ENCODE measurements around the gene SPDYE2. TPM values are rescaled to one million over a fixed set of nuclear protein-coding genes. Genes with fewer than 3 reads are reported as not detected.
"Not testable (repeated sequence)": the region's sequence is repeated elsewhere in the genome, so short reads cannot be mapped to it uniquely, and the experiment has no call there.

Gene SPDYE2
- total and polyA plus RNA-seq, 4 experiments from 2014 or later, result 0.20 to 1.7 (median 0.28) TPM; not detected in 1

DNA sequence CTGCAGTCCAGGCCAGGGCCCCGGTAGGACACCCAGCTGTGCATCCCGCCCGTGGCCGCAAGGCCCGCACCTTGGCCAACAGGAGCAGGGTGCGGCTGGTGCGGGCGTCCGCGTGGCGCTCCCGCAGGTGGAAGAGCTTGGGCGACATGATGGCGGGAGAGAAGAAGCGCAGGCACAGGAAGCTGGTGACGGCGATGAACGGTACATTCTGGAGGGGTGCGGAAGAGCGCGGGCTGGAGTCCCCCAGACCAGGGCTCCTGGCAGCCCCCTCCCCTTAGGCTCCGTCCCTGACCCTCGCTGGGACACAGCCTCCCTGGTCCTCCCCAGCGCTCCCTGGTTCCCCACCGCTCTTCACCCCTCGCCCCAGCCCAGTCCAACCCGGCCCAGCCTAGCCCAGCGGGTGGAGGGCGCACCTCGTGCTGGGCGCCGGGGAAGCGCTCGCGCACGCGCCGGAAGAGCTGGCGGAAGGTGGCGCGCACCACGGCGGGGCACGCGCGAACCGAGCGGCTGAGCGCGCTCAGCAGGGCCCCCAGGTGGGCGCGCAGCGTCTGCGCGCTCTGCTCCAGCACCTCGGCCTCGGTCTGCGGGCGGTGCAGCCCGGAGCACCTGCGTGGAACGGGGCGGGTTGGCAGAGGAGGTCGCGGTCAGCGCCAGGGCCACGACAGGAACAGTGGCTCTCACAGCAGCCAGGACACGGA, 42.8 kb downstream of the SPDYE2 start:
- H3K27ac ChIP-seq (ENCODE audit: low read depth, low read length); CTCF ChIA-PET (ENCODE audit: partially characterized antibody); H3K9me3 Mint-ChIP-seq; H3K27ac Mint-ChIP-seq; H3K4me3 ChIP-seq (ENCODE audit: low read length in 2 of 2); H3K9me3 ChIP-seq (ENCODE audit: control insufficient read depth in 1 of 2, low read length in 2 of 2); POLR2A ChIA-PET (ENCODE audit: partially characterized antibody); H3K27me3 ChIP-seq (ENCODE audit: insufficient read depth, low read length); DNase-seq; H3K4me1 ChIP-seq (ENCODE audit: insufficient read depth, low read length); H3K4me3 Mint-ChIP-seq; intact Hi-C loops (cut with micrococcal nuclease); H3K4me1 Mint-ChIP-seq; H3K27me3 Mint-ChIP-seq; H3K36me3 Mint-ChIP-seq; H3K36me3 ChIP-seq (ENCODE audit: insufficient read depth, low read length): not testable (repeated sequence)

GRCh38 chr7:102596036-102596435, 45.0 kb downstream of the SPDYE2 start:
- H3K27me3 ChIP-seq (ENCODE audit: insufficient read depth, low read length); H3K4me3 Mint-ChIP-seq; CTCF ChIA-PET (ENCODE audit: partially characterized antibody): not testable (repeated sequence)

GRCh38 chr7:102599699-102600098, 48.7 kb downstream of the SPDYE2 start:
- H3K4me1 Mint-ChIP-seq; DNase-seq; H3K27me3 ChIP-seq (ENCODE audit: insufficient read depth, low read length); H3K27ac Mint-ChIP-seq; POLR2A ChIA-PET (ENCODE audit: partially characterized antibody); H3K27ac ChIP-seq (ENCODE audit: low read depth, low read length); H3K9me3 Mint-ChIP-seq; H3K9me3 ChIP-seq (ENCODE audit: control insufficient read depth in 1 of 2, low read length in 2 of 2); H3K36me3 Mint-ChIP-seq; CTCF ChIA-PET (ENCODE audit: partially characterized antibody); H3K4me3 Mint-ChIP-seq; H3K36me3 ChIP-seq (ENCODE audit: insufficient read depth, low read length); H3K4me1 ChIP-seq (ENCODE audit: insufficient read depth, low read length); intact Hi-C loops (cut with micrococcal nuclease); H3K4me3 ChIP-seq (ENCODE audit: low read length in 2 of 2); H3K27me3 Mint-ChIP-seq: not testable (repeated sequence)

More at GRCh38 chr7:102596036-102596435, 45.0 kb downstream of the SPDYE2 start:
- H3K36me3 Mint-ChIP-seq; H3K27ac Mint-ChIP-seq; H3K9me3 ChIP-seq (ENCODE audit: control insufficient read depth in 1 of 2, low read length in 2 of 2); H3K9me3 Mint-ChIP-seq; DNase-seq; H3K4me1 Mint-ChIP-seq; H3K27me3 Mint-ChIP-seq; H3K27ac ChIP-seq (ENCODE audit: low read depth, low read length); POLR2A ChIA-PET (ENCODE audit: partially characterized antibody); H3K4me3 ChIP-seq (ENCODE audit: low read length in 2 of 2); H3K36me3 ChIP-seq (ENCODE audit: insufficient read depth, low read length); H3K4me1 ChIP-seq (ENCODE audit: insufficient read depth, low read length); intact Hi-C loops (cut with micrococcal nuclease): not testable (repeated sequence)

- intact Hi-C loops (cut with micrococcal nuclease); DNase-seq; POLR2A ChIA-PET (ENCODE audit: partially characterized antibody); H3K4me1 ChIP-seq (ENCODE audit: insufficient read depth, low read length); CTCF ChIA-PET (ENCODE audit: partially characterized antibody); H3K27ac Mint-ChIP-seq; H3K4me3 ChIP-seq (ENCODE audit: low read length in 2 of 2); H3K27ac ChIP-seq (ENCODE audit: low read depth, low read length); H3K9me3 ChIP-seq (ENCODE audit: control insufficient read depth in 1 of 2, low read length in 2 of 2); H3K27me3 ChIP-seq (ENCODE audit: insufficient read depth, low read length); H3K4me1 Mint-ChIP-seq; H3K4me3 Mint-ChIP-seq; H3K36me3 ChIP-seq (ENCODE audit: insufficient read depth, low read length); H3K27me3 Mint-ChIP-seq; H3K36me3 Mint-ChIP-seq; H3K9me3 Mint-ChIP-seq: not testable (repeated sequence)
These were observed 51.3 kb downstream of the SPDYE2 start for GRCh38 chr7:102602317-102602716.

DNA sequence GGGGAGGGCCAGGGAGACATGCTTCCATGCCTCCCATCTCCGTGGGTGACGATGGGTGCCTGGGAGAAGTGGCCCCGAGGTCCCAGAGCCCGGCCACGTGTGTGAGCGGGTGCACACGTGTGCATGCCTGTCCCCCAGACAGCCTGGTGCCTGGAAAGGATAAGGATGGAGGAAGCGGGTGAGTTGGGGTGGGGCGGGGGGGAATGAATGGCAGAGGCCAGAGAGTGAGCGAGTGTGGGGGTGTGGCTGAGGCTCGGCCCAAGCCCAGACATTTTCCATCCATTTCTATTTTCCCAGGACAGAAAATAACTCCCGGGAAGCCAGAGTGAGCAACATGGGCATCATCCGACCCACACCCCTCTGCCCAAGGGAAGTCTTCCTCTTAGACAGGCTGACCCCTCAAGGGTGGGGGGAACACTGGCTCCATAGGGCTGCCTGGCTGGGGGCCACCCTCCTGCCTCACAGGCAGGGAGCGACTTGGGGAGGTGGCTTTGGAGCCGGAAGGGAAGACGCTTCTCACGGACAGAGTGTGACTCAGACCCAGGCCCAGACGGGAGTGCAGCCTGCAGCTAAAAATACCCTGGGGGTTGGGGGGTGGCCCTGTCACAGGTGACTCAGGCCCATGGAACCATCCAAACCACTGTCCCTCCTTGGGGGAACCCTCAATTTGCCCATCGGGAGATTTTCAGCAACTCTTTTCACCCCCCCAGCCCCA, 53.6 kb downstream of the SPDYE2 start:
- H3K36me3 Mint-ChIP-seq; H3K4me1 Mint-ChIP-seq; H3K4me3 ChIP-seq (ENCODE audit: low read length in 2 of 2); DNase-seq; H3K27me3 Mint-ChIP-seq; intact Hi-C loops (cut with micrococcal nuclease); H3K27ac Mint-ChIP-seq; H3K4me1 ChIP-seq (ENCODE audit: insufficient read depth, low read length); H3K9me3 ChIP-seq (ENCODE audit: control insufficient read depth in 1 of 2, low read length in 2 of 2); H3K9me3 Mint-ChIP-seq; CTCF ChIA-PET (ENCODE audit: partially characterized antibody); H3K4me3 Mint-ChIP-seq; H3K27ac ChIP-seq (ENCODE audit: low read depth, low read length); H3K27me3 ChIP-seq (ENCODE audit: insufficient read depth, low read length); POLR2A ChIA-PET (ENCODE audit: partially characterized antibody); H3K36me3 ChIP-seq (ENCODE audit: insufficient read depth, low read length): not testable (repeated sequence)

GRCh38 chr7:102606848-102607247, 55.8 kb downstream of the SPDYE2 start:
- H3K27me3 Mint-ChIP-seq; H3K4me1 Mint-ChIP-seq; POLR2A ChIA-PET (ENCODE audit: partially characterized antibody); H3K9me3 Mint-ChIP-seq; H3K36me3 ChIP-seq (ENCODE audit: insufficient read depth, low read length); H3K4me3 ChIP-seq (ENCODE audit: low read length in 2 of 2); H3K4me3 Mint-ChIP-seq; H3K4me1 ChIP-seq (ENCODE audit: insufficient read depth, low read length); DNase-seq; intact Hi-C loops (cut with micrococcal nuclease); CTCF ChIA-PET (ENCODE audit: partially characterized antibody); H3K27ac Mint-ChIP-seq; H3K27me3 ChIP-seq (ENCODE audit: insufficient read depth, low read length); H3K27ac ChIP-seq (ENCODE audit: low read depth, low read length); H3K36me3 Mint-ChIP-seq; H3K9me3 ChIP-seq (ENCODE audit: control insufficient read depth in 1 of 2, low read length in 2 of 2): not testable (repeated sequence)

- H3K4me3 Mint-ChIP-seq; H3K4me1 ChIP-seq (ENCODE audit: insufficient read depth, low read length); H3K9me3 Mint-ChIP-seq; CTCF ChIA-PET (ENCODE audit: partially characterized antibody); DNase-seq; H3K4me3 ChIP-seq (ENCODE audit: low read length in 2 of 2); POLR2A ChIA-PET (ENCODE audit: partially characterized antibody); H3K27me3 ChIP-seq (ENCODE audit: insufficient read depth, low read length); H3K9me3 ChIP-seq (ENCODE audit: control insufficient read depth in 1 of 2, low read length in 2 of 2); H3K27me3 Mint-ChIP-seq; H3K36me3 ChIP-seq (ENCODE audit: insufficient read depth, low read length); H3K36me3 Mint-ChIP-seq; H3K27ac ChIP-seq (ENCODE audit: low read depth, low read length); H3K27ac Mint-ChIP-seq; H3K4me1 Mint-ChIP-seq; intact Hi-C loops (cut with micrococcal nuclease): not testable (repeated sequence)
These were observed 58.7 kb downstream of the SPDYE2 start for GRCh38 chr7:102609734-102610133.

All from CD4-positive, alpha-beta memory T cell (primary cell).